GM10847 (cell line): Measurements from ENCODE around the gene NF1.

Source experiments
- POLR2A ChIP-seq: IDR thresholded peaks from 2 replicates; pipeline ENCODE4 v1.6.1; 2011; ENCODE audit not compliant: insufficient read length; ENCODE audit errors: extremely low read depth

The NF1 gene

GRCh38 chr17:31260151-31260550 is 165.4 kb downstream of the NF1 start:
- TF ChIP-seq POLR2A: no peak

GRCh38 chr17:31261601-31262000 is 166.8 kb downstream of the NF1 start:
- no peak for TF ChIP-seq POLR2A

- no peak for TF ChIP-seq POLR2A
These were observed 171.3 kb downstream of the NF1 start for GRCh38 chr17:31266042-31266441.

GRCh38 chr17:31269036-31269577 is 174.3 kb downstream of the NF1 start:
- no peak for TF ChIP-seq POLR2A

GRCh38 chr17:31269578-31269983 is 174.8 kb downstream of the NF1 start:
- no peak for TF ChIP-seq POLR2A

GRCh38 chr17:31272236-31272635 is 177.5 kb downstream of the NF1 start:
- no peak for TF ChIP-seq POLR2A

- TF ChIP-seq POLR2A: no peak
These were observed 178.0 kb downstream of the NF1 start for GRCh38 chr17:31272803-31273202.

- no peak for TF ChIP-seq POLR2A
These were observed 178.7 kb downstream of the NF1 start for GRCh38 chr17:31273516-31273915.

GRCh38 chr17:31274252-31274651 is 179.5 kb downstream of the NF1 start:
- TF ChIP-seq POLR2A: no peak

- no peak for TF ChIP-seq POLR2A
These were observed 180.3 kb downstream of the NF1 start for GRCh38 chr17:31275116-31275515.

- no peak for TF ChIP-seq POLR2A
These were observed 184.6 kb downstream of the NF1 start for GRCh38 chr17:31279401-31279800.

- no peak for TF ChIP-seq POLR2A
These were observed 186.3 kb downstream of the NF1 start for GRCh38 chr17:31281061-31281460.

- no peak for TF ChIP-seq POLR2A
These were observed 189.1 kb downstream of the NF1 start for GRCh38 chr17:31283841-31284240.

- no peak for TF ChIP-seq POLR2A
These were observed 191.8 kb downstream of the NF1 start for GRCh38 chr17:31286587-31286986.

GRCh38 chr17:31289790-31290189 is 195.0 kb downstream of the NF1 start:
- TF ChIP-seq POLR2A: no peak

- TF ChIP-seq POLR2A: no peak
These were observed 197.0 kb downstream of the NF1 start for GRCh38 chr17:31291820-31292219.

- TF ChIP-seq POLR2A: no peak
These were observed 198.8 kb downstream of the NF1 start for GRCh38 chr17:31293581-31293980.

- TF ChIP-seq POLR2A: no peak
These were observed 199.5 kb downstream of the NF1 start for GRCh38 chr17:31294231-31294630.
